Adipose tissue (tissue), 3 donors: ENCODE data around the gene ZBTB46. TPM values are rescaled to one million over a fixed set of nuclear protein-coding genes. Genes with fewer than 3 reads are reported as not detected.

Experiments used
- H3K27ac ChIP-seq: one replicate; pipeline ENCODE4 v1.5.1; 2013; ENCODE audit warnings: low read depth, low read length
- WGBS, 3 donors: extraction: QIAGEN DNeasy Blood & Tissue Kit; methylation state at CpG; one replicate each; pipeline ENCODE4 v1.1.7; 2013; 5-methylcytosine and 5-hydroxymethylcytosine counted together
- polyA plus RNA-seq, 3 donors: library from polyadenylated mRNA; stranded (reverse); fragments of 200-250 nt; gene quantifications; one replicate each; pipeline ENCODE4 v1.2.3, GENCODE V29; 2013
- donor health status: healthy with polysubstance abuse.
- donor health status: Bipolar disorder and iron deficiency.
- donor health status: healthy.

Gene ZBTB46
- polyA plus RNA-seq, 3 donors = 1.8 to 8.2 (median 6.1) TPM

- 1 to 3% (median 2%) methylated on average over 21 to 24 of the region's 24 CpGs for WGBS, 3 donors
- H3K27ac ChIP-seq = no peak overlapping the region
Observed at GRCh38 chr20:63846128-63846771, 15.2 kb upstream of the ZBTB46 start.

GRCh38 chr20:63844511-63844991 lies 13.5 kb upstream of the ZBTB46 start:
- 42 to 65% (median 52%) methylated on average over 9 of the region's 9 CpGs for WGBS, 3 donors
- H3K27ac ChIP-seq = no peak overlapping the region

GRCh38 chr20:63843778-63844177 lies 12.7 kb upstream of the ZBTB46 start:
- 50 to 56% (median 53%) methylated on average over 16 of the region's 16 CpGs for WGBS, 3 donors
- no peak overlapping the region for H3K27ac ChIP-seq

GRCh38 chr20:63843222-63843621 lies 12.2 kb upstream of the ZBTB46 start:
- WGBS, 3 donors = 69 to 91% (median 90%) methylated on average over 11 to 12 of the region's 12 CpGs
- no peak overlapping the region for H3K27ac ChIP-seq

- WGBS, 3 donors = 40 to 78% (median 41%) methylated on average over 9 of the region's 9 CpGs
- no peak overlapping the region for H3K27ac ChIP-seq
Observed at GRCh38 chr20:63842258-63842657, 11.2 kb upstream of the ZBTB46 start.

- no peak overlapping the region for H3K27ac ChIP-seq
- 67 to 90% (median 83%) methylated on average over 11 of the region's 11 CpGs for WGBS, 3 donors
Observed at GRCh38 chr20:63840405-63840828, 9.4 kb upstream of the ZBTB46 start.

GRCh38 chr20:63839620-63840019 lies 8.6 kb upstream of the ZBTB46 start:
- no peak overlapping the region for H3K27ac ChIP-seq
- WGBS, 3 donors = 76 to 88% (median 83%) methylated on average over 13 of the region's 13 CpGs

- 49 to 56% (median 56%) methylated on average over 8 of the region's 8 CpGs for WGBS, 3 donors
- H3K27ac ChIP-seq = no peak overlapping the region
Observed at GRCh38 chr20:63837479-63837878, 6.4 kb upstream of the ZBTB46 start.

GRCh38 chr20:63836458-63837344 lies 5.6 kb upstream of the ZBTB46 start:
- 83 to 90% (median 88%) methylated on average over 19 to 27 of the region's 27 CpGs for WGBS, 3 donors
- no peak overlapping the region for H3K27ac ChIP-seq

GRCh38 chr20:63835021-63835858 lies 4.2 kb upstream of the ZBTB46 start:
- WGBS, 3 donors = 43 to 48% (median 46%) methylated on average over 17 to 21 of the region's 21 CpGs
- H3K27ac ChIP-seq = no peak overlapping the region

- H3K27ac ChIP-seq = no peak overlapping the region
- 84 to 87% (median 85%) methylated on average over 6 to 9 of the region's 9 CpGs for WGBS, 3 donors
Observed at GRCh38 chr20:63834491-63834880, 3.4 kb upstream of the ZBTB46 start.

GRCh38 chr20:63833776-63834490 lies 2.9 kb upstream of the ZBTB46 start:
- H3K27ac ChIP-seq = no peak overlapping the region
- 67 to 77% (median 75%) methylated on average over 20 of the region's 20 CpGs for WGBS, 3 donors

GRCh38 chr20:63831993-63832686 lies 1.1 kb upstream of the ZBTB46 start:
- 8 to 16% (median 13%) methylated on average over 61 to 75 of the region's 76 CpGs for WGBS, 3 donors
- no peak overlapping the region for H3K27ac ChIP-seq

GRCh38 chr20:63831646-63831992 lies 555 bp upstream of the ZBTB46 start:
- 0 to 3% (median 2%) methylated on average over 27 to 55 of the region's 55 CpGs for whole genome bisulfite sequencing, 3 donors
- no peak overlapping the region for H3K27ac ChIP-seq

- 1% methylated on average over 72 to 88 of the region's 99 CpGs for WGBS, 3 donors
Observed at GRCh38 chr20:63829945-63830835, 874 bp downstream of the ZBTB46 start.

GRCh38 chr20:63829603-63829944 lies 1.5 kb downstream of the ZBTB46 start:
- H3K27ac ChIP-seq = no peak overlapping the region
- WGBS, 3 donors = 10 to 18% (median 11%) methylated on average over 10 of the region's 10 CpGs

More at GRCh38 chr20:63829945-63830835, 874 bp downstream of the ZBTB46 start:
- no peak overlapping the region for H3K27ac ChIP-seq

- H3K27ac ChIP-seq = no peak overlapping the region
- 58 to 74% (median 68%) methylated on average over 10 of the region's 10 CpGs for WGBS, 3 donors
Observed at GRCh38 chr20:63828951-63829350, 2.1 kb downstream of the ZBTB46 start.
